Left colon (tissue), 2 donors: Measurements from ENCODE around the gene CLDN6. TPM values are rescaled to one million over a fixed set of nuclear protein-coding genes. Genes with fewer than 3 reads are reported as not detected.

Experiments used
- ATAC-seq: fragments of 200-7000 bp; cut with Tn5 transposase; one replicate; pipeline ENCODE4 v1.9.1; 2020; ENCODE audit warnings: mild to moderate bottlenecking, moderate library complexity
- DNase-seq, 2 donors: peaks; one replicate each; pipeline ENCODE4 v3.0.0-alpha.2; 2020
- intact Hi-C, 2 donors: fragments of 100-400 bp; cut with DNase I in 1 of 2; cut with micrococcal nuclease in 1 of 2; formaldehyde crosslinking; loops; one replicate each; pipeline versions ENCODE4 v1.11.2 to v1.14.0; 2022; cut with DNase I, micrococcal nuclease
- total RNA-seq, 2 donors: library from RNA; stranded (reverse); fragmentation: NEBNext Ultra II Directional; extraction: Animal tissue kit (Norgen Biotek cat#: 25700); gene quantifications; one replicate each; pipeline ENCODE4 v1.2.1, GENCODE V29; 2021
- donor health status: DM: no; HTN: no; CAD: no.
- donor health status: DM: yes; HTN: yes; CAD: no.

Gene CLDN6
- total RNA-seq, 2 donors from 2014 or later = not detected

DNA sequence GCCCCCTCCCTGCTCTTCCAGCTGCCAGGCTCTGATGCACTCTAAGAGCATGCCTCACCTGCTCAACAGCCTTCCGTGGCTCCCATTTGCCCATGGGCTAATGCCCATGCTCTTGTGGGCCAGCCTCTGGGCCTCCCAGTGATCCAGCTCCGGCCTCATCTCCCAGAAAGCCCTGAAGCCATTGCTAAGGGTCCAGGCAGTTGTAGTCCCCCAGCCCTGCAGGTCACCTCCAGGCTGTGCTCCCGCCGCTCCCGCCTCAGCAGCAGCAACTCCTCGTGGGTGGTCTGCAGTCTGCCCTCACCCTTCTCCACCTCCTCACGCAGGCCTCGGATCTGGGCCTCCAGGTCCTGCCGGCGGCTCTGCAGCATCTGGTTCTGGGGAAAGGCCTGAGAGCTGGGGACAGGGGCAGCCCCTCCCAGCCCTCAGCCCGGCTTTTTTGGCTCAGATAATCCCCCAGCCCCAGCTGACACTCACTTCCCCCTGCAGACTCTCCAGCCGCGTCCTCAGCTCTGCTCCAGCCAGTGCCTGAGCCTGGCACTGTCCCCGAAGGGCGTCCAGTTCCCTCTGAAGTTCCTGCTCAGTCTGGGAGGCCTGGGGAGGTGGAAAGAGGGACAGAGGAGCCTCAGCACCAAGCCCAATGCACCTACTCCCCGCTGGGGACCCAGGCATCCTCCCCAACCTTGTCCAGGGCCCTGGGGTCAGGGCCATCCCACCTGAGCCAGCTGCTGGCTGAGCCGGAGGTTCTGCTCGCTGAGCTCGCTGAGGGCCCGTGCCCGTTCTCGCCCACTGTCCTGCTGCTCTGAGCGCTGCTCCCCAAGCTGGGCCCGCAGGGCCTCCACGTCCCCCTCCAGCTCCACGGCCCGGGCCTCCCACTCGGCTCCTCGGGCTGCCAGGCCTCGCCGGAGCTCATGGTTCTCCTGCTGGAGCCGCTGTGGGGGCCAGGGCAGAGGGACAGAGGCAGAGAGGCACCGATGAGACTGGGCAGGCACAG lies 12.5 kb upstream of the CLDN6 start:
- ATAC-seq (no peak), DNase-seq (no peak)
- intact Hi-C loops = no loop called here

DNA sequence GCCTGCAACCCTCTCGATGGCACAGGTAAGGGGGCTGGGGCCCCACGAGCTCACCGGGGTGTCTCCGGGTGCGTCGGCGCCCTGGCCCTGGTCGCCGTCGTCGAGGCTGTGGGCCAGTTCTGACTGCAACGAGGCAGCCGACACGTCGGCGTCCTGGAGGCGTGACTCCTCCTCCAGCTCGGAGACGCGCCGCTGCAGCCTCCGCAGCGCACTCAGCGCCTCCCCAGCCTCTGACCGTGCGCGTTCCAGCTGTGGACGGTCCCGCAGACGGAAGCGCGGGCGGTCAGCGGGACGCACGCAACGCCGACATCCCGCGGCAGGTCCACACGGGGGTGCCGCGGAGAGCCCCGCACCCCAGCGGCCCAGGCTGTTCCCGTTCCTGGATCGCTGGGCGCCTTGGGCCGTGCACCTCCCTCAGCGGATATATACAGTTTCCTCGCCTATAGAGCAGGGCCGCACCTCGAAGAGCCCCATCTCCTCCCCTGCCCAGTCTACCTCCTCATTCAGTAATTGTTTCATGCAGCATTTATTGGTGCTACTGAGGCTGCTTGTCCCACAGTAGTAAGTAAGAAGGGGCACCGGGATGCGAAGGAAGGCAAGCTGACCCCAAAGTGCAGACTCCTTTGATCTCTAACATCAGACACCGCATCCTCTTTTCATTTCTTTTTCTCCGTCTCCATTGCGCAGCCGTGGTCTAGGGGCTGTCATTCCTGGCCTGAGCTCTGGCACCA lies 11.7 kb upstream of the CLDN6 start:
- intact Hi-C loops = no loop called here
- ATAC-seq (no peak), DNase-seq (peak in 1 of 2 donors; percentile 29)

DNA sequence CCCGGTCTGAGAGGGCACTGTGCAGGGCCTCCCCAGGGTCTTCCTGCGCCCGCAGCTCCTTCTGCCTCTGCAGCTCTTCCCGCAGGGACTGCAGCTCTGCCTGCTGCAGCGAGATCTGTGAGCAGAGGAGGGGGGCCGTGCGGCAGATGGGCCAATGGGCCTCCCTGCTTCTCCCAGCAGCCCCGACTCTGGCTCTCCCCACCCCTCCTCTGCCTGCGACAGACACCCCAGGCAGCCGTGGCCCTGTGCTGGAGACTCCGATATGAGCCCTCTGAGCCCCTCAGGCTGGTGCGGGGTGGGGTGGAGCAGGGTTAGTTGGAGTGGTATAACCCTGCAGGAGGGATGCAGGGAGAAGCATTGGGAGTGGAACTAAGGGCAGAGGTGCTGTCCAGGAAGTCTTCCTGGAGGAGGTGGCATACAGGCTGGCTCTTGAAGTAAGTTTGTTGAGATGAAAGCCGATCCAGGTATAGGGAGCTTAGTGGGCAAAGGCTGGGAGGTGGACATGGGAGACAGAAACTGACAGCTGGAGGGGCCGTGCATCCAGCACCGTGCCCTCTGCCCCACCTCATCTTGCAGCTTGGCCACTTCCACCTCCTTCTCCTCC lies 10.8 kb upstream of the CLDN6 start:
- DNase-seq = no peak
- no peak for ATAC-seq
- intact Hi-C loops = no loop called here

- DNase-seq = peak; percentile 78 to 93
- ATAC-seq = peak; percentile 61
- intact Hi-C loops = no loop called here
Observed at GRCh38 chr16:3027983-3028715, 10.2 kb upstream of the CLDN6 start.

- intact Hi-C loops = no loop called here
- no peak for DNase-seq
- ATAC-seq = no peak
Observed at GRCh38 chr16:3027489-3027795, 9.5 kb upstream of the CLDN6 start.

DNA sequence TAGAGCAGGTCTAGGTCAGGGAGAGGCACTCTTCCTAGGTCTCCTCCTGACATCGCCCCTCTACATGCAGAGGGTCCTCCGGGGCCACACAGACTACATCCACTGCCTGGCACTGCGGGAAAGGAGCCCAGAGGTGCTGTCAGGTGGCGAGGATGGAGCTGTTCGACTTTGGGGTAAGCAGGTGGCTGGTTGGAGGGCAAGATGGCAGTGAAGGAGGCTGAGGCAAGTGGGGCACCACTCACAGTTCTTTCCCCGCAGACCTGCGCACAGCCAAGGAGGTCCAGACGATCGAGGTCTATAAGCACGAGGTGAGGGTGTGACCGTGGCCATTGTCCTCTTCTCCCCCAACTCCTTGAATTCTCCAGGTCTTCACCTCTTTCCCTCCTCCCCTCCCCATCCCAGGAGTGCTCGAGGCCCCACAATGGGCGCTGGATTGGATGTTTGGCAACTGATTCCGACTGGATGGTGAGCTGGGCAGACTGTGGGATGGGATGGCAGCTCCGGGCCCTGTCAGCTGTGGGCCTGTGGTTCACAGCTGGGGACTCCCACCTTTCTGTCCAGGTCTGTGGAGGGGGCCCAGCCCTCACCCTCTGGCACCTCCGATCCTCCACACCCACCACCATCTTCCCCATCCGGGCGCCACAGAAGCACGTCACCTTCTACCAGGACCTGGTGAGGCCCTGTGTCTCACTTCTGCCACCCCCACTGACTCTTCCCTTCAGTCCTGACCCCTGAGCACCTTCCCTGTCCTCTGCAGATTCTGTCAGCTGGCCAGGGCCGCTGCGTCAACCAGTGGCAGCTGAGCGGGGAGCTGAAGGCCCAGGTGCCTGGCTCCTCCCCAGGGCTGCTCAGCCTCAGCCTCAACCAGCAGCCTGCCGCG lies 8.9 kb upstream of the CLDN6 start:
- DNase-seq = no peak
- ATAC-seq = no peak

DNA sequence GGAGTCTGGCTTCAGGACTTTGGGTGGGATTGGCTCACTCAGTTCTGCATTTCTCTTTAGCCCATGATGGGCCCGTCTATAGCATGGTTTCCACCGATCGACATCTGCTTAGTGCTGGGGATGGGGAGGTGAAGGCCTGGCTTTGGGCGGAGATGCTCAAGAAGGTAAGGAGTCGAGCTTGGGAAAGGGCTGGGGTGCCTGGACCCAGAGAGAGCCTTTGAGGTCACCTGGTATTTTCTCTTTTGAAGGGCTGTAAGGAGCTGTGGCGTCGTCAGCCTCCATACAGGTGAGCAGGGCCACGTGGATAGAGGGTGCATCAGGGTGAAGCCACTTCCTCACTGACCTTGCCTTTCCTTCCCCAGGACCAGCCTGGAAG lies 8.0 kb upstream of the CLDN6 start:
- intact Hi-C loops = no loop called here
- no peak for DNase-seq
- ATAC-seq = no peak

More for the DNA sequence above, 8.9 kb upstream of the CLDN6 start:
- intact Hi-C loops = no loop called here

DNA sequence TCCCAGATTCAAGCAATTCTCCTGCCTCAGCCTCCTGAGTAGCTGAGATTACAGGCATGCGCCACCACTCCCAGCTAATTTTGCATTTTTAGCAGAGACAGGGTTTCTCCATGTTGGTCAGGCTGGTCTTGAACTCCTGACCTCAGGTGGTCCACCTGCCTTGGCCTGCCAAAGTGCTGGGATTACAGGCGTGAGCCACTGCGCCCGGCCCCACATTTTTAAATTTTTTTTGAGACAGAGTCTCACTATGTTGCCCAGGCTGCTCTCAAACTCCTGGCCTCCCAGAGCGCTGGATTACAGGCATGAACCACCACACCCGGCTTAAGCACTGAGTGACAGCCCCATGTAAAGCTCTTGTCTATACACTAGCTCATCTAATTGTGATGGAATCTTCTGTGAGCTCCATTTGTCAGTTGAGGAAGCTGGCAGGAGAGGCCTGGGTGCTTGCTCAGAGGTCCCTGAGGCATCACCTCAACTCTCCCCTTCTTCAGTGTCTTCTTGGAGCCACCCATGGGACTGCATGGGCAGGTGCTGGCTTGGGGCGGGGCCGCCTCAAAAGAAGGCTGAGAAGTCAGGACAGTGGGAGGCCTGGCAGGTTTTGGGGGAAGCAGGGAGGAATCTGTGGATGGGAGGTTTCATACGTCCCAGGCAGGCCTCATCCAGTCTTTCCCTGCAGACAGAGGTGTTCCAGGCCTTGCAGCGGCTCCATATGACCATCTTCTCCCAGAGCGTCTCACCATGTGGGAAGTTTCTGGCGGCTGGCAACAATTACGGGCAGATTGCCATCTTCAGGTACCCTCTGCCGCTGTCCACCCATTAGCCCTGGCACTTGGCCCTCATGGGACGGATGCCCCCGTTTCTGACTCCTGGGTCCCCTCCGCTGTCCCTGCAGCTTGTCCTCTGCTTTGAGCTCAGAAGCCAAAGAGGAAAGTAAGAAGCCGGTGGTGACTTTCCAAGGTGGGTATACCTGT lies 7.3 kb upstream of the CLDN6 start:
- DNase-seq (no peak), ATAC-seq (no peak)
- intact Hi-C loops = no loop called here

DNA sequence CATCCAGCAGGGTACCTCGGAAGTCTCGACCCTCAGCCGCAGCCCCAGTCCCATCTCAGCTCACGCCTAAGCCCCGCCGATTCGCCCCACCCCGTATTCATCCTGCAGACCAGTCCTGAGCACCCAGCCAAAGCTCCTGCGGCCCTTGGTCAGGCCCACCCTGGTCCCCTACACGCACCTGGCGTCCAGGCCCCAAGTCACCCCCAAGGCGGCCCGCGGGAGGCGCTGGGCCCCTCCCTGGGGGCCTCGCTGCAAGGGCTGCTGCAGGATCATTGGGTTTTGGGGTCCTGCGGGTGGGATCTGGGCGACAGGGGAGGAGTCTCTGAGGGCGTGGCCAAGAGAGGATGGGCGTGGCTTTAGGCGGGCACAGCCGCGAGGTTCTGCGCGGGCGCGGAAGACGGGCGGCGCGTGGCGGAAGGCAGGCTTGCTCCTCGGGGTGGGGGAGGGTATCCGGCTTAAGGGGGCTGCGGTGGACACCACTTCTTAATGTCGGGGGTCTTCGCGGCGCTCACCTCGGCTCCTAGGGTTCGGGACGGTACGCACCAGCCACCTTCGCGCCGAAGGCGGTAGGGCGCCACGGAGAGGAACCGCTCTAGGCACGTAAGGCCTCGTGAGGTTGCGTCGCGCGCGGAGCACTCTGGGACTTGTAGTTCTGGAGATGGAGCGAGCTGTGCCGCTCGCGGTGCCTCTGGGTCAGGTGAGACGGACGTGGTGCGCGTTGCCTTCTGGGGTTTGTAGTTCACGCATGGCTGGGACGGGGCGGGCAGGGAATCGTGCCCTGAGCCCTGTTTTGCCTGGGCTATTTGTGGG lies 5.9 kb upstream of the CLDN6 start, which contains the start of the genes HCFC1R1 and THOC6:
Gene HCFC1R1 (minus strand): TSS at position 274 of the 810 bp plus-strand sequence. CDS start 1 bp downstream, at position 273.
Gene THOC6 (plus strand): TSS at position 367 of the 810 bp plus-strand sequence. CDS start 292 bp downstream, at position 659.
- intact Hi-C loops = no loop called here
- ATAC-seq = peak; percentile 66

GRCh38 chr16:3023415-3023668 lies 5.4 kb upstream of the CLDN6 start:
- ATAC-seq (no peak), DNase-seq (no peak)
- intact Hi-C loops = no loop called here

More for the DNA sequence above, 5.9 kb upstream of the CLDN6 start, which contains the start of the genes HCFC1R1 and THOC6:
- peak; percentile 98 to 99 for DNase-seq

GRCh38 chr16:3022684-3023414 lies 4.9 kb upstream of the CLDN6 start:
- intact Hi-C loops = no loop called here
- ATAC-seq (no peak), DNase-seq (peak; percentile 18 to 41)

DNA sequence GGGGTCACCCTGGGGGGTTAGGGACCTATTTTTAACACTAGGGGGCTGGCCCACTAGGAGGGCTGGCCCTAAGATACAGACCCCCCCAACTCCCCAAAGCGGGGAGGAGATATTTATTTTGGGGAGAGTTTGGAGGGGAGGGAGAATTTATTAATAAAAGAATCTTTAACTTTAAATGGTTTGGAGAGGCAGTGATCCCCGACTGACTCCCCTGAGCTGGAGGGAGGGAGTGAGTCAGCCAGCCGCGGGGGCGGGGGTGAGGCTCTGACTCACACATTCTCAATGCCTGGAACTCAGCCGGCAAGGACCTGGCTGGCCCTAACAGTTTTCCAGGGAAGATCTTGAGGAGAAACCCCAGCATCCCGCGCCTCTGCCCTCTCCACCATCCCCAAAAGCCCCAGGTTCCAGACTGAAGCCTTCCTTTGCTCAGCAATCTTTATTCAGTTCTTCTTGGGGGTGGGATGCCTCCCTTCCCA lies 4.3 kb upstream of the CLDN6 start:
- DNase-seq = peak; percentile 81 to 89
- ATAC-seq = peak; percentile 20
- intact Hi-C loops = no loop called here

GRCh38 chr16:3021449-3022207 lies 3.6 kb upstream of the CLDN6 start:
- ATAC-seq (peak; percentile 49), DNase-seq (peak; percentile 84 to 91)
- intact Hi-C loops = no loop called here

DNA sequence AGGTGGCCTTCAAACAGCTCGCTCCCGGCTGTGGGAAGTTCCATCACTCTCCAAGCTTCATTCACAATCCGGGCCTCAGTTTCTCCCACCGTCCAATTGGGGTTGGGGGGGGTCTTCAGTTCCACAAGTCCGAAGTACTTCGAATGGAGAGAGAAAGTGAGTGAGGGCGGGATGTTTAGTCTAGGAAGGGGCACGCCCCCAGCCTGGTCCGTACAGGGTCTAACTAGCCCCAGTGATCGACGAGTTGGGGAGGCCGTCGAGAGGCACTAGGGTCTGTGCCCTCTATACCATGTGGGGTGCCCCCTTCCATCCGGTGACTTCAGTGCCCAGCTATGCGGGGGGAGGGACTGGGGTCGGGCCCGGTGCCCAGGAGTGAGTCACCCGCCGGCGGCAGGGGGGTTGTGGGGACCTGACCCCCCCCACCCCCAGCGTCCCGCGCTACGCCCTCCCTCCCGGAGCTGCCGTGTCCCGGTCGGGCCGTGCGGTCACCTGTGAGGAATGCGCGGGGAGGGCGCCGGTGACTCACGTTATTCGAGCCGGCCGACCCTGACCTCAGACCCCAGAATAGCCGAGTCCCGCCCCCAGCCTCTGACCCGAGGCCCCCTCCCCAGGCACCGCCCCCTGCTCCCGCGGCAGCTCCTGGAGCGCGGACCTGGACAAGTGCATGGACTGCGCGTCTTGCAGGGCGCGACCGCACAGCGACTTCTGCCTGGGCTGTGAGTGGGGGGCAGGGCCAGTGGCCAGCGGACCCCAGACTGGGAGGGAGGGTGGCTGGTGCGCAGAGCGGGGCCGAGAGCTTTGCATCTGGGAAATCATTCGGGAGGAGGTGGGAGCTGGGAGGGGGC lies 2.8 kb upstream of the CLDN6 start:
- intact Hi-C loops = no loop called here
- peak; percentile 73 to 82 for DNase-seq
- peak; percentile 31 for ATAC-seq
